CD4-positive, alpha-beta T cell treated with Interleukin-4 for 1 hour (primary cell): ENCODE results near the gene TEK.

Experiments used
- DNase-seq, 2 donors: peaks; one replicate each; pipeline ENCODE4 v3.0.0-alpha.2; 2020 to 2022

Gene TEK

DNA sequence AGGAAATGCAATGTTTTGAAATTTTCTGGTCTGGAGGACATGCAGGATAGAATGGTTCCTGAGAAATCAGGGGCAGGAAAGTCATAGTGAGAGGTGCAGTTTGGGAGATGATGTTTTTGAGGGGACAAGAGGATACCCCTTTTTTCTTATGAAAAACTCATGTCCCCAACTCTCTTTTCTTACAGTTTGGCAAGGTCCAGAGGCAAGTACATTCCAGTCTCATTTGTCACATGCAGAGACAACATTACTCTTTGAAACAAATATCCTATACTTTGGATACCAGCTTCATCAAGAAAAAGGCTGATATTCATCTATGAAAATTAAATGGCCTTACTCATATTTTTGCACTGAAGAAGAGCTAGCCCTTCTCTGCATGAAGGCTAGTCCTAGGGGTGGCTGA is 139.7 kb downstream of the TEK start:
- no peak for DNase-seq

DNA sequence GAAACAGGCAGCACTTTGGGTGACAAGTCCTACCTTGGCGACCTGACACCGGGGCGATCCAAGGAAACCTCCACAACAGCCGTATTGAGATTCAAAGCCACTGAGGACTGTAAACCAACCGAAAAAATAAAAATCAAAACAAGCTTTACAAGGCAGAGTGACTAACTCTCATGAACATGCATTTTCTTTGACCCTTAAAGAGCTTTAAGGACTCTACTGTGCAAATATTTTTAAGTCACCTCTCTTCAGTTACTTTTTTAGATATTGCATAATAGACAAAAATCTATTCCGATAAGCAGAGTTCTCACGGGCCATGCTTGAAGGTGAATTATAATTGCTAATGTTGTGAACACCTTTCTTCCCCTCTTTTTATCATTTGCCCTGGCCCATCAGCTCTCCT is 149.6 kb downstream of the TEK start:
- DNase-seq: no peak

DNA sequence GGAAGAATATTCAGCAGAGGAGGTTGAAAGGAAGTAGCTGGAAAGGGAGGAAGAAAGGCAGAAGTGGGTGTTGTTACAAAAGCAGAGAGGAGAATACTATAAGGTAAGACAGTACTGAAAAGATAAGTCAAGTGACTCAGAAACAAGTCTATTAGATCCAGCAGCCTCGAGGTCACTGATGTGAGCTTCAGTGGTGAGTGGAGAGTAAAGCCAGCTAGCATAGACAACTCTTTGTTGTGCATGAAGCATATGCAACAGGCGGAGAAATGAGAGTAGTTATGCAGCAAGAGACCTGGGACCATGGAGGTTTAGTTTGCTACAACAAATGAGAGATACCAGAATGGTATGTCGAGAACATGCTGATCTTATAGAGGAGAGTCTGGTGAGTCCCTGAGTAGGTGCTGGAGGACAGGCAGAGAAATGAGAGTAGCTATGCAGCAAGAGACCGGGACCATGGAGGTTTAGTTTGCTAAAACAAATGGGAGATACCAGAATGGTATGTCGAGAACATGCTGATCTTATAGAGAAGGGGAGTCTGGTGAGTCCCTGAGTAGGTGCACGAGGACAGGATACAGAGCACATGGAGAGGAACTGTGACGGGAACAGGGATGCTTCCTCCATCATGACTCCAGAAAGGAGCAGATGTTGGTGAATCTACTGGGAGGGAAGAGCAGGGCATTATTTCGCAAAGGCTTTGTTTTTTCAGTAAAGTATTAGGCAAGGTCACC is 151.9 kb downstream of the TEK start:
- no peak for DNase-seq

DNA sequence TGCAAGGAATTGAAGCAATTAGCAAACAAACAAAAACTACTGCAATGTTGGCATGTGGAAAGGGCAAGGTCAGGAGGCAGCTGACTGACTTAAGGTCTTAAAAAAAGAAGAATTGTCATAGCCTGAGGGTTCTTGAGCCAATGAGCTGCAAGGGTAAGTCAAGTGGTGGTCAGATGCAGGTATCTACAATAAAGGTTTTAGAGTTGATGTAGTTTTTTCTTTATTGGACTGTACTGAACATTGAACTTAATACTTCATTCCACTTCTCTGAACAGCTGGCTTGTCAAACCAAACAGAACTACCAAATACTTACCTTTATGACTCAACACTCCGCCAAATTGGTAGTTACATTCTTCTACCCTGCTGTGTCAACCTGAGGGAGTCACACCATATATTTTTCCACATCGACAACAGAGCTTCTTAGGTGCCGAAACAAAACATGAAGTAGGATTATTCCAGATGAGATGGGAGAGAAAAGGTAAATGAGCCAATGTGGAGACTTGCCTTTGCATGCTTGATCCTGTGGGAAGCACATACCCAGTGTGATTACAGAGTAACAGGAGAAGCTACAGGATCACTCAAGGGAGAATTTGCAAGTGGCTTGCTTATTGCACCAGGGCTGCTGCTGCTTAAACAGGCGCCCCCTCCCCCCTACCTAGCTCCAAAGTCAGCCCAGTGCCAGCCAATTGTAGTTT is 152.6 kb downstream of the TEK start:
- DNase-seq: no peak

DNA sequence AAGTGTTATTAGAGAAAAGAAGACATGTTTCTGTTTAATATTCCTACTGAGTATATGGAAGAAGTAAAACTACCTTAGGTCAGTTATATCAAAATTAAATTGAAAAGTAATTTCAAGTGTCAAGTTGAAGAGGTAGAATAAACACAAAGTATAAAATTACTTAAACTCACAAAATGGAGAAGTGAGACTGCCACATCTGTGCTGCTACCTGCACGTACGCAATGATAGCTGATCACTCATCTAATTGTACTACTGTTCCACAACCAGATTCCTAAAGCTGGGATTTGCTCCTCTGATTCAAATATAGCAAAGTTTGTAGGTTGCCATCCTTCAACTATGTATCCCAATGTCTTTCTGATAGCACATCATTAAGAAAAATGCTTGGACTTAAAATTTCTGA is 163.1 kb downstream of the TEK start:
- DNase-seq: no peak

DNA sequence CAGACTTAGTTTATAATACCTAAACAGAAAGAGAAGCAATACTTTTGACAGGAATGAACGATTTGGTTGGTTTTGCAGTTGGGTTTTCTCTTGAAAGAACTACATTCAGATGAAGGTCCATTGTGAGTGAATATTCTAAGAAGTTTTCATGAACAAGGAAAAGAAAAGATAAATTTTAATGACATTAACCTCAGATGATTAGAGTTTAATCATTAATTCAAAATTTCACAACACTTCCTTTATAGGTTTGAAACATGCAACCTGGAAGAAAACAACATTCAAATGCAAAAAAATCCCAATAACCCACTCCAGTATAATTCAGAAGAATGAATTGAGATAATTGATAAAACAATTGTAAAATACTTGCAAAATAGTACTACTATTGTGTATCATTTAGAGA is 164.2 kb downstream of the TEK start:
- no peak for DNase-seq

DNA sequence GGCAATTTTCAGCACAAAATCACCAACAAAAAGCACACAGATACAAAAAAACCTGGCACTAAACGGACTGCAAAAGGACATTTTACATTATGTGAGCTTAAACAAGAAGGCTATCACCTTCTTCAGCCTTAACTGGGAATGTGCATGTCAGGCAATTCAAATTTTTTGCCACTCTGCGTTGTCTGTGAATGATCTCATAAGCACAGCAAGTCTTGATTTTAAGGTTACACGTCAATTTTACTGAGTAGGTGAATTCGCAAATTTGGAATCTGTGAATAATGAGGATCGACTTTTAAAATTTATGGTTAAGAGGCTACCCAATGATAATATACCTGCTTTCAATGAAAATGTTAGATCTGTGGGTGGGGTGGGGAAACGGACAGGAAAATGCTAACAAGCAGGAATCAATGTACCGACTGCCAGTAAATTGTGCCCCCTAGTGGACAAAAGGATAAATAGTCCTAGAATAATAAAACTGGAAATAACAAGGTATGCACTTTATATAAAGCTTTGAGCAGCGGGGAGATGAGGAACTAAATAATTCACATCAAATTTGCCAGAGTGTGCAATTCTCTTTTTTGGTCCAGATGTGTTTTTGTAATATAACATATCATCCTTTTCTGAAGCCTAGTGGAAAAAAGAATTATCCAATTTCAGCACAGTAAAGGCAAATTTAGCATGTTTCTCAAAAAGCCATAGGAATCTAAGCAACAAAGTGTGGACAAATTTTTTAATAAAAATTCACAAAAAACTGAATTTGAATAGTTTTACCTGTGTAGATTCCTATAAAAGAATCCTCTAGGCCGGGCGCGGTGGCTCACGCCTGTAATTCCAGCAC is 167.4 kb downstream of the TEK start:
- DNase-seq: peak in 1 of 2 donors; percentile 41

DNA sequence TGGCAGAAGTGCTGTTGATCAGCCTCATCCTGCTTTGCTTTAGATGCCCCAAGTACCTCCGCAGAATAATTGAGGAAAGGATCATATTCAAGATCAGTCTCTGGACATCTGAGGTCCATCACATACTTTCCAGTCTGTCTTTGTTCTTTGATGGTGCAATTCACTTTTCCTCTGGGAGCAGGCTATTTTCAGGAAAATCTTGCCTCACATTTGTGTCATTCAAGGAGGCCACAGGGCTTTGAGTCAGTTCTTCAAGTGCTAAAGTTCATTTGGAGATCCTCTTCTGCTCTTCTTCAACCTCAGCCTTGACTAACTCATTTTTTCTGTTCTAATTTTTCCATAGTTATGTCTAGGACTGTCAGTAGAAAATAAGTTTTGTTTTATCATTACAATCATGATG is 169.3 kb downstream of the TEK start:
- no peak for DNase-seq

DNA sequence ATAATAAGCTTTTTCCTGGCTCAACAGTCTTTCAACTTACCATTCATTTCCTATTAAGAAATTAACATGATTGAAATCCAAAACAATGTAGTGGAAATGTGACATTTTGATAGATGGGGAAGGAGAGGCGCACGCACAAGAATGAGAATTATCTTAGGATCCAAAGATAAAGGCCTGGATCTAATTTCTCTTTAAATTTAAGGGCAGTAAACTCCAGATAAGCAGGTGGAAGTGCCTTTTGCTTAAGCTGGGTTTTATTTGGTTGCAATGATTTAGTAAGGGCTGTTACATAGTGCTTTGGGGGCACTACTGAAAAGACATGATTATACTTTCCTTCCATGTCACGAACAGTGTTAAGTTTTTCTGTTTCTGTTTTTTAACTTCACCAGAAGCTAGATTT is 170.6 kb downstream of the TEK start:
- no peak for DNase-seq
